Retinal pigment epithelial cell (primary cell): Measurements from ENCODE around the gene AGTRAP.

Experiments used
- DNase-seq: peaks from one replicate; pipeline ENCODE4 v3.0.0-alpha.2; 2010; ENCODE audit warnings: low read depth
- H3K4me3 ChIP-seq: 2 replicates; pipeline ENCODE4 v1.5.1; 2011; ENCODE audit warnings: mild to moderate bottlenecking, low read length, control low read depth, moderate library complexity
- TF ChIP-seq, protein P1 (sequence below): conservative IDR thresholded peaks from 2 replicates; pipeline ENCODE4 v1.5.1; 2011; ENCODE audit warnings: low read depth, low read length, control low read depth, inconsistent platforms

Gene AGTRAP

DNA sequence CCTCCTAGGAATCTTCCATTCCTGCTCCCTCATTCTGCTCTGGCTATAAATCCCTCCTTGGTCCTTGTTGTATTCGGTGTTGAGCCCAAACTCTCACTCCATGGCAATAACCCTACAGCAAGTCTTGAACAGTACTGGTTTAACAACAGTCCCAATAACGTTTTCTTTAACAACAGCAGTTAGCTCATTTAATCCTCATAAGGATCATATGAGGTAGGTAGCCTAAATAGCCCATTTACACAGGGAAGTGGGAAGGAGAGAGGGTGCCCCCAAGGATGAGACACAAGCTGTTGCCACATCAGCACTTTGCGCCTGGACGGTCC, 444 bp upstream of the AGTRAP start:
- TF ChIP-seq, protein P1, sequence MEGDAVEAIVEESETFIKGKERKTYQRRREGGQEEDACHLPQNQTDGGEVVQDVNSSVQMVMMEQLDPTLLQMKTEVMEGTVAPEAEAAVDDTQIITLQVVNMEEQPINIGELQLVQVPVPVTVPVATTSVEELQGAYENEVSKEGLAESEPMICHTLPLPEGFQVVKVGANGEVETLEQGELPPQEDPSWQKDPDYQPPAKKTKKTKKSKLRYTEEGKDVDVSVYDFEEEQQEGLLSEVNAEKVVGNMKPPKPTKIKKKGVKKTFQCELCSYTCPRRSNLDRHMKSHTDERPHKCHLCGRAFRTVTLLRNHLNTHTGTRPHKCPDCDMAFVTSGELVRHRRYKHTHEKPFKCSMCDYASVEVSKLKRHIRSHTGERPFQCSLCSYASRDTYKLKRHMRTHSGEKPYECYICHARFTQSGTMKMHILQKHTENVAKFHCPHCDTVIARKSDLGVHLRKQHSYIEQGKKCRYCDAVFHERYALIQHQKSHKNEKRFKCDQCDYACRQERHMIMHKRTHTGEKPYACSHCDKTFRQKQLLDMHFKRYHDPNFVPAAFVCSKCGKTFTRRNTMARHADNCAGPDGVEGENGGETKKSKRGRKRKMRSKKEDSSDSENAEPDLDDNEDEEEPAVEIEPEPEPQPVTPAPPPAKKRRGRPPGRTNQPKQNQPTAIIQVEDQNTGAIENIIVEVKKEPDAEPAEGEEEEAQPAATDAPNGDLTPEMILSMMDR = no peak

DNA sequence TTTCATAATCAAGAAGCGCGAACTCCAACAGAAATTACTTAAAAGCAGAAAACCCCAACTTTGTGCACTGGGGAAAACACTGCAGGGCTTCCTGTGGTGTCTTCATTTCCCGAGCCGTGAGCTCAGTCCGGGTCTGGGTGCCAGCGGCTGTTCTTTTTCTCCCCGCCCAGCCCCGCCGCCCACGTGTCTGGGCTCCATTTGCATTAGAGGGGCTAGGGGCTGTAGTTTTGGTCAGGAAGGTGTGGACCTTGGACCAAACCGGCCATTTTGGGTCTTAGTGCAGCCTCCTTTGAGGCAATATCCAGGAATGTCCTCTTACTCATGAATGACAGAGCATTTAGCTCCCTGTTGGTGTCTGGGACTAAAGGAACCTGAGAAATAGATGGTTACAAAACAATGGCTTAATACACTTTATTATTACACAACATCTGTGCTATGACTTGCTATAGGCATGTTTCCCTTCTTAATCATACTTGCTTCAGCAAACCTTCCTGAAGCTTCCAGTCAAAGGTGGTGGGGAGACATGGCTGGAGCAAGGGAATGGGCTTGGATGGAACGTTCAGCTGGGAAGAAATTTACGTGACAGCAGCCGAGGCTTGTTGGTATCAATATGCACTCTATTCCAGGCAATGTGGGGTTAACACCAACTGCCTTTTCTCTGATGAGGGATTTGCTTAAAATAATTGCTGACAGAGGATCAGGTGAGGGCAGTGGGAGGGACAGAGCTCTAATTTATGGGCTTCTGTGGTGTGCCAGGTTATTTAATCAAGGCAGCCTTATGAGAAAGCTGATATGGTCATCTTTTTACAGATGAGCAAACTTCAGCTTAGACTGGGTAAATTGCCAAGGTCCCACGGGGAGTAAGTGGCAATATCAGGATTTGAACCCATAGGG, 1.1 kb downstream of the AGTRAP start:
- H3K4me3 ChIP-seq = peak overlapping the region; percentile 98
- DNase-seq = peak; percentile 46
- TF ChIP-seq, protein P1 = no peak

More for the DNA sequence above, 444 bp upstream of the AGTRAP start:
- DNase-seq = no peak
- H3K4me3 ChIP-seq = peak overlapping the region; percentile 98

DNA sequence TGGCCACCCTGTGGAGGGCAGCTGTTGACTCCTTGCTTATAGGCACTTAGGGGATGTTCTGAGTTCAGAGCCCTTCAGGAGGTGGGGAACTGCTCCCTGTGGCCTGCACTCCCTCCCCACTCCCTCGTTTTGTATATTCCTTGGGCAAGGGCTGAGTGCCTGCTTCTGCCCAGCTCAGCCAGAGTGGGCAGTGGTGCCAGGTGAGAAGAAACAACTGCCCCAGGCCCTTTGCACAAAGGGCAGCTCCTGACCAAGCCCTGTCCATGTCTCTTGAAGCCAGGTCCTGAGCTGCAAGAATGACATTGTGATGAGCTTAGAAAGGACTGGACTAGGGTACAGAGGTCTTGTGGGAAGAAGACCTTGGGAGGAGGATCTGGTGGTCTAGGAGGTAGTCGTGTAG, 2.2 kb downstream of the AGTRAP start:
- TF ChIP-seq, protein P1 = no peak
- no peak for DNase-seq
- no peak overlapping the region for H3K4me3 ChIP-seq

GRCh38 chr1:11738783-11739182, 2.8 kb downstream of the AGTRAP start:
- TF ChIP-seq, protein P1 = no peak
- no peak for DNase-seq
- no peak overlapping the region for H3K4me3 ChIP-seq

DNA sequence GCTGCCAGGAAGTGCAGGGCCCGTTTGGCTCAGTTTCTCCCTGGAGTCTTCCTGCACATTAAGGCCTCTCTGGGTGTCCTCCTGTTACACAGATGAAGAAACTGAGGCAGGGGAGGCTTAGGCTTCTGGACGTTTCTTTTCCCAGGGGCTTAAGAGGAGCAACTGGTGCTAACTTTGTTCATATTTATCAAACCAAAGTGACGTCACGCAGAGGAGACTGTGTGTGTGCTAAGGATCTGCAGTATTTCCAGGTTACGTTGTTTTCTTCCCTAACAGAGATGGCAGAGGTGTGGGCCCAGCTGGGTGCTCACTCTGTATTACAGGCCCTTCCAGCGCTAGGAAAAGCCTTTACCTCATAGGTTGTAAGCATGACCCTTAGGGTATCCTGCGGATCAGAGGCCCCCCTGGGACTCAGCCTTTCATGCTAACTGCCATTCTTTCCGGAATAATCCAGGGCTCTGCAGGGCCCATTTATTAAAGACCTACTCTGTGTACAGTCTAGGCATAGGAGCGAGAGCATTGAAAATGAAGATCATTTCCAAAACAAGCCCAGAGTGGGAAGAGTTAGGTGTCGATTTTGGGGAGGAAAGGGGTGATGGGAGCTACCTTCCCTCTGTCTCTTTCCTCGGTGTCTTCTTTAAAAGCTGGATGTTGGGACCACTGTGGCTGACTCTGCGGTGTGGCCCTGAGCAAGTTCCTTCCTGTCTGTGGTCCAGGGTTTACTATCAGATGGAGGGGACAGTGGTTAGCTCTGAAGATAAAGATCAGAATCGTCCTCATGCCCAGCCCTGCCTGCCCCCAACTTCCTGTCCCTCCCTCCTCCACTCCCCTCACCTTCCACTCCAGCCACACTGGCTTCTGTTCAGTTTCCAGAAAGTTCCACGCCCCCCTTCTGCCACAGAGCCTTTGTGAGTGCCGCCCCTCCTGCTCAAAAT, 4.6 kb downstream of the AGTRAP start:
- DNase-seq = no peak
- TF ChIP-seq, protein P1 = no peak
- H3K4me3 ChIP-seq = no peak overlapping the region

GRCh38 chr1:11741482-11741881, 5.5 kb downstream of the AGTRAP start:
- DNase-seq = no peak

More at GRCh38 chr1:11741482-11741881, 5.5 kb downstream of the AGTRAP start:
- TF ChIP-seq, protein P1 = no peak
- no peak overlapping the region for H3K4me3 ChIP-seq
